ENCODE results near the gene LAMA3. TPM values are rescaled to one million over a fixed set of nuclear protein-coding genes. Genes with fewer than 3 reads are reported as not detected.

LAMA3 gene
- total and polyA plus RNA-seq, 4 donors = 0.26 to 3.9 (median 0.37) TPM

DNA sequence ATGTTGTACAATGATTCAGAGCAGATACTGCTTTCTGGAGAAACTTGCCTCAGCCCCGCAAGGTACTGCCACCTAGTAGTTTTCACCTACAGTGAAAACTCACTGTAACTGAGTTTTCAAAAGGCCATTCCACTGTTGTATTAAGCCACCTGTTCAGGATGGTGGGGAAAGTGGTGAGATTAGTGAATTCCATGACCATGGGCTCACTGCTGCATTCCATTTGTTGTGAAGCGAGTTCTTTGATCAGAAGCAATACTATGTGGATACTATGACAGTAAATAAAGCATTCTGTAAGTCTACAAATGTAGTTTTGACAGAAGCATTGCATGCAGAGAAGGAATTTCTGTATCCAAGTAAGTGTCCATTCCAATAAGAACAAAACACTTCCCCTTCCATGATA, 113.6 kb downstream of the LAMA3 start (continued):
- TF ChIP-seq HNF4A (conservative IDR thresholded peaks at IDR 0.05) (no peak), FOXA2 (IDR thresholded peaks at IDR 0.05) (no peak), GABPA (IDR thresholded peaks at IDR 0.05 in 1 of 2, conservative IDR thresholded peaks at IDR 0.05 in 1 of 2) (no peak)
- TF ChIP-seq, protein P1, sequence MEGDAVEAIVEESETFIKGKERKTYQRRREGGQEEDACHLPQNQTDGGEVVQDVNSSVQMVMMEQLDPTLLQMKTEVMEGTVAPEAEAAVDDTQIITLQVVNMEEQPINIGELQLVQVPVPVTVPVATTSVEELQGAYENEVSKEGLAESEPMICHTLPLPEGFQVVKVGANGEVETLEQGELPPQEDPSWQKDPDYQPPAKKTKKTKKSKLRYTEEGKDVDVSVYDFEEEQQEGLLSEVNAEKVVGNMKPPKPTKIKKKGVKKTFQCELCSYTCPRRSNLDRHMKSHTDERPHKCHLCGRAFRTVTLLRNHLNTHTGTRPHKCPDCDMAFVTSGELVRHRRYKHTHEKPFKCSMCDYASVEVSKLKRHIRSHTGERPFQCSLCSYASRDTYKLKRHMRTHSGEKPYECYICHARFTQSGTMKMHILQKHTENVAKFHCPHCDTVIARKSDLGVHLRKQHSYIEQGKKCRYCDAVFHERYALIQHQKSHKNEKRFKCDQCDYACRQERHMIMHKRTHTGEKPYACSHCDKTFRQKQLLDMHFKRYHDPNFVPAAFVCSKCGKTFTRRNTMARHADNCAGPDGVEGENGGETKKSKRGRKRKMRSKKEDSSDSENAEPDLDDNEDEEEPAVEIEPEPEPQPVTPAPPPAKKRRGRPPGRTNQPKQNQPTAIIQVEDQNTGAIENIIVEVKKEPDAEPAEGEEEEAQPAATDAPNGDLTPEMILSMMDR (IDR thresholded peaks at IDR 0.05; ENCODE audit: low read depth, low read length, missing input control) = no peak

DNA sequence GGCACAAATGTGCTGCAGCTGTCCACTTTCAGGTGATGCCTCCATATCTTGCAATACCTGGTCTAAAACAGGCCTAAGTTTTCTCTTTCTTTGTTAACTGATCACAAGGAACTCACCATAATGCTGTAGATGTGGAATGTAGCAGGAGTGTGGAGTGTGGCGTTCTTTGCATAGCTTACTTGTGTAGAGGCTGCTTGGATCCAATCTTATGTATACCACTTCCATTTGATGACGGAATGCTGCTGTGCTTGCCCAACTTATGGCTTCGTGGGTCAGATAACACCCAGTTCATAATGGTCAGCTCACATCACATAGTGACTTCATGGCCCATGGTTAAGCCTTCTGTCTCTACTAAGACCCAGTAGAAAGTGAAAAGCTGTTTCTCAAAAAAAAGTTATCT, 114.5 kb downstream of the LAMA3 start:
- WGBS = 91% methylated on average over 3 of the region's 3 CpGs
- Histone ChIP-seq H3K27ac (ENCODE audit: low read depth in 1 of 2, low read length in 2 of 2) (no peak overlapping the region), H3K36me3 (ENCODE audit: control insufficient read depth in 4 of 4, insufficient read depth in 3 of 4, low read depth in 1 of 4, low read length in 3 of 4) (no peaks in the 10 kb centered on the region), H3K4me3 (ENCODE audit: low read depth in 1 of 3, low read length in 3 of 3) (no peak overlapping the region), H3K27me3 (ENCODE audit: control insufficient read depth in 4 of 4, insufficient read depth in 4 of 4, low read length in 3 of 4) (no peaks in the 10 kb centered on the region), H3K9ac (ENCODE audit: low read depth in 1 of 2, low read length in 2 of 2) (no peak overlapping the region), H3K4me1 (ENCODE audit: control insufficient read depth in 4 of 4, insufficient read depth in 4 of 4, low read length in 3 of 4) (no peaks in the 10 kb centered on the region), H3K9me3 (ENCODE audit: control insufficient read depth in 4 of 4, low read length in 3 of 4) (no peaks in the 10 kb centered on the region)
- no peak for DNase-seq (ENCODE audit: low spot score)
- TF ChIP-seq TAF1 (conservative IDR thresholded peaks at IDR 0.05) (no peak), HNF4G (IDR thresholded peaks at IDR 0.05) (no peak), FOXA2 (IDR thresholded peaks at IDR 0.05) (no peak), SP1 (IDR thresholded peaks at IDR 0.05) (no peak), HNF4A (conservative IDR thresholded peaks at IDR 0.05) (no peak), YY1 (IDR thresholded peaks at IDR 0.05) (no peak), NR2F2 (IDR thresholded peaks at IDR 0.05) (no peak), RAD21 (IDR thresholded peaks at IDR 0.05) (no peak), JUND (IDR thresholded peaks at IDR 0.05) (no peak)
- TF ChIP-seq, protein P2, sequence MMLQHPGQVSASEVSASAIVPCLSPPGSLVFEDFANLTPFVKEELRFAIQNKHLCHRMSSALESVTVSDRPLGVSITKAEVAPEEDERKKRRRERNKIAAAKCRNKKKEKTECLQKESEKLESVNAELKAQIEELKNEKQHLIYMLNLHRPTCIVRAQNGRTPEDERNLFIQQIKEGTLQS (IDR thresholded peaks at IDR 0.05) = no peak
- TF ChIP-seq, protein P1 (IDR thresholded peaks at IDR 0.05; ENCODE audit: low read depth, low read length, missing input control) = no peak

DNA sequence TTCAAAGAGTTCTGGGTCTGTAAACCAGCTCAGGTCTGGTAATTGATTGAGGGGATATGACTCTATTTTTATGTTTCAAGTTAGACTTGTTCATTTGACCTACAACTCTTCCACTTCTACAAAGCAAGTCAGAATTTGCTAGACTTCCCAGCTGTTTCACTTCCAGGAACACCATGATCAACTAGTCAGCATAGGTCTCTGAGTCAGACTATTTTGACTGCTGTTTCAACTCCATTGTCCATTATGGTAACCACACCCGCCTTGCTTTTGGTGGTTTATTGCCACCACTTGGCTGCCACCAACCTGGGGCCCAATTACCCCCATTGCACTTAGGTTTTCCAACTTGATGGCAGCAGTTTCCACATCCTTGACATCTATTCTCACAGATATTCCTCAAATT, 116.6 kb downstream of the LAMA3 start:
- no peak overlapping the region for H3K9ac ChIP-seq (ENCODE audit: low read depth in 1 of 2, low read length in 2 of 2)
- H3K4me3 ChIP-seq (ENCODE audit: low read depth in 1 of 3, low read length in 3 of 3) = no peak overlapping the region
- no peaks in the 10 kb centered on the region for H3K4me1 ChIP-seq (ENCODE audit: control insufficient read depth in 4 of 4, insufficient read depth in 4 of 4, low read length in 3 of 4)
- H3K36me3 ChIP-seq (ENCODE audit: control insufficient read depth in 4 of 4, insufficient read depth in 3 of 4, low read depth in 1 of 4, low read length in 3 of 4) = no peaks in the 10 kb centered on the region
- H3K27me3 ChIP-seq (ENCODE audit: control insufficient read depth in 4 of 4, insufficient read depth in 4 of 4, low read length in 3 of 4) = no peaks in the 10 kb centered on the region
- H3K27ac ChIP-seq (ENCODE audit: low read depth in 1 of 2, low read length in 2 of 2) = no peak overlapping the region
- TF ChIP-seq FOXA1 (IDR thresholded peaks at IDR 0.05) = no peak
- TF ChIP-seq HNF4G (IDR thresholded peaks at IDR 0.05) = no peak
- TF ChIP-seq NR2F2 (IDR thresholded peaks at IDR 0.05) = no peak
- no peak for TF ChIP-seq EGR1 (IDR thresholded peaks at IDR 0.05; ENCODE audit: low read depth in 2 of 2)
- TF ChIP-seq RAD21 (IDR thresholded peaks at IDR 0.05) = no peak
- no peak for DNase-seq (ENCODE audit: low spot score)
- 92% methylated on average over 1 of the region's 1 CpG for WGBS
- H3K9me3 ChIP-seq (ENCODE audit: control insufficient read depth in 4 of 4, low read length in 3 of 4) = no peaks in the 10 kb centered on the region
